D721Med (cell line): ENCODE results near the gene SH2D3A.
"Not testable (repeated sequence)": the region's sequence is repeated elsewhere in the genome, so short reads cannot be mapped to it uniquely, and the experiment has no call there.

ENCODE experiments used
- DNase-seq: peaks from one replicate; pipeline ENCODE4 v3.0.0; 2011; ENCODE audit warnings: low spot score; ENCODE audit not compliant: insufficient read length
- FAIRE-seq: peaks from 2 replicates; lab custom pipeline; 2011; peaks lifted over from hg19 to GRCh38; lab: Jason Lieb, UNC
- CTCF ChIP-seq: IDR thresholded peaks from 2 replicates; pipeline ENCODE4 v1.5.1; 2012; ENCODE audit warnings: mild to moderate bottlenecking, control low read depth; ENCODE audit not compliant: insufficient read depth; ENCODE audit errors: missing control alignments

SH2D3A gene

GRCh38 chr19:6709549-6709948 is 57.7 kb downstream of the SH2D3A start:
- FAIRE-seq (no peak), DNase-seq (no peak)
- no peak for TF ChIP-seq CTCF

- FAIRE-seq, DNase-seq: not testable (repeated sequence)
Measured at GRCh38 chr19:6708913-6709312, 58.3 kb downstream of the SH2D3A start.

- no peak for TF ChIP-seq CTCF
- DNase-seq (no peak), FAIRE-seq (no peak)
Measured at GRCh38 chr19:6708346-6708745, 58.9 kb downstream of the SH2D3A start.

- no peak for FAIRE-seq
- TF ChIP-seq CTCF = no peak
- no peak for DNase-seq
Measured at GRCh38 chr19:6707658-6708018, 59.6 kb downstream of the SH2D3A start.

- FAIRE-seq (no peak), DNase-seq (no peak)
- no peak for TF ChIP-seq CTCF
Measured at GRCh38 chr19:6707011-6707657, 60.1 kb downstream of the SH2D3A start.

- DNase-seq (no peak), FAIRE-seq (no peak)
- no peak for TF ChIP-seq CTCF
Measured at GRCh38 chr19:6706633-6706958, 60.6 kb downstream of the SH2D3A start.

- DNase-seq = no peak
- no peak for FAIRE-seq
- TF ChIP-seq CTCF = no peak
Measured at GRCh38 chr19:6705931-6706632, 61.2 kb downstream of the SH2D3A start.
